Body of pancreas (tissue), 4 donors: ENCODE measurements around the gene SVIL.

Experiments used
- POLR2A ChIP-seq, 3 donors: fragments of 450-650 bp; IDR thresholded peaks; one replicate each; pipeline ENCODE4 v1.6.1; 2016; ENCODE audit warnings: antibody characterized with exemption in 3 of 3, mild to moderate bottlenecking in 2 of 3
- TF ChIP-seq, protein P1 (sequence below), 7 experiments: fragments of 450-650 bp in 4 of 7; fragments of 200-600 bp in 3 of 7; sonication (generic) in 3 of 7; IDR thresholded peaks; one replicate each; pipeline ENCODE4 v1.5.1; 2016 to 2019; ENCODE audit warnings: antibody characterized with exemption in 7 of 7

DNA sequence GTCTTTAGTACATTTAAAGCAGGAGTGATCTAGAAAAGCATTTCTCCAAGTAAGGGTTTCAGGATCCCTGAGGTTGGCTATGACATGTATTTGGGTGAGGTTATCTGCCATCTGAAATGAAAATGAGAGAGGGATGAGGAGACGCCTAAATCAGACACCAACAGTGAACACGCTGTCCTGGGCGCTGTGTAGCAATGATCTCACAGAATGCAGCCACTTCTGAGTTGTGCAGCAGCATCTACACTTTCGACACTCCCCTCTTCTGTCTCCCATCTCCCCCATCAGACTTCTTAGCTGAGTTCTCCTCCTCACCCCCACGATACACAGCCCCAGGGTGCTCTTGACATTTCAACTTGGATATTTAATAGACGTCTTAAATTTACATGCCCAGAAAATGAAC, 95.4 kb downstream of the SVIL start:
- TF ChIP-seq, protein P1, sequence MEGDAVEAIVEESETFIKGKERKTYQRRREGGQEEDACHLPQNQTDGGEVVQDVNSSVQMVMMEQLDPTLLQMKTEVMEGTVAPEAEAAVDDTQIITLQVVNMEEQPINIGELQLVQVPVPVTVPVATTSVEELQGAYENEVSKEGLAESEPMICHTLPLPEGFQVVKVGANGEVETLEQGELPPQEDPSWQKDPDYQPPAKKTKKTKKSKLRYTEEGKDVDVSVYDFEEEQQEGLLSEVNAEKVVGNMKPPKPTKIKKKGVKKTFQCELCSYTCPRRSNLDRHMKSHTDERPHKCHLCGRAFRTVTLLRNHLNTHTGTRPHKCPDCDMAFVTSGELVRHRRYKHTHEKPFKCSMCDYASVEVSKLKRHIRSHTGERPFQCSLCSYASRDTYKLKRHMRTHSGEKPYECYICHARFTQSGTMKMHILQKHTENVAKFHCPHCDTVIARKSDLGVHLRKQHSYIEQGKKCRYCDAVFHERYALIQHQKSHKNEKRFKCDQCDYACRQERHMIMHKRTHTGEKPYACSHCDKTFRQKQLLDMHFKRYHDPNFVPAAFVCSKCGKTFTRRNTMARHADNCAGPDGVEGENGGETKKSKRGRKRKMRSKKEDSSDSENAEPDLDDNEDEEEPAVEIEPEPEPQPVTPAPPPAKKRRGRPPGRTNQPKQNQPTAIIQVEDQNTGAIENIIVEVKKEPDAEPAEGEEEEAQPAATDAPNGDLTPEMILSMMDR (IDR thresholded peaks at IDR 0.05) = no peak
- TF ChIP-seq POLR2A (IDR thresholded peaks at IDR 0.05) = no peak
